Suppressor macrophage treated with lipopolysaccharide for 4 hours (primary cell): ENCODE results near the gene RTTN.
A peak's percentile ranks its signal among the peaks of the same experiment; 100 is the strongest.

Source experiments
- DNase-seq: peaks from one replicate; pipeline ENCODE4 v3.0.0-alpha.2; 2020

The RTTN gene

DNA sequence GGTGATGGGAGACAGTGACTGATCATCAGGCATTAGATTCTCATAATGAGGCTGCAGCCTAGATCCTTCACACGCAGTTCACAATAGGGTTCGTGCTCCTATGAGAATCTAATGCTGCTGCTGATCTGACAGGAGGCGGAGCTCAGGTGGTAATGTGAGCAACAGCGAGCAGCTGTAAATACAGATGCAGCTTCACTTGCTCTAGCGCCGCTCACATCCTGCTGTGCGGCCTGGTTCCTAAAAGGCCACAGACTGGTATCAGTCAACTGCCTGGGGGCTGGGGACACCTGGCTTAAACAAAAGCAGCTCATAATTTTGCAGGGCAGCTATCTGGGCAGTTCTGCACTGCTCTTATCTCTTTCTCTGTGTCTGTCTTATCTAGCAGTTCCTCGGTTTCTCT lies 237.4 kb downstream of the RTTN start:
- DNase-seq = no peak

DNA sequence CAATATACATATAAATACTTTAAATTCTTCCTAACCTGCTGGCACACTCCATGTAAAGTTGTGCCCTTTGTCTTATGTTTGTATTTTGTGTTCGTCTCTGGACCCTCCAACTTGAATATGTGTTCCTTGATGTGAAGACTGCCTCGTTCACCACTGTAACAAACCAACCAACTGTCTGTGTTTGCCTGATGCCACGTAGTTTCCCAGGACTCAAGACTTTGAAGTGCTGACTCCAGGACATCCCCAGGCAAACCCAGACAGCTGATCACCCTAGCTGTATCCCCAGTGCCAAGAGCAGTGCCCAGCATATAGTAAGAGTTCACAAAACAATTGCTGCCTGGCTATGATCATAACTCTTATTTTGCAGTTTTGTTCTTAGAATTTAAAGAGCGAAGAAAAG lies 242.3 kb downstream of the RTTN start:
- DNase-seq = no peak

DNA sequence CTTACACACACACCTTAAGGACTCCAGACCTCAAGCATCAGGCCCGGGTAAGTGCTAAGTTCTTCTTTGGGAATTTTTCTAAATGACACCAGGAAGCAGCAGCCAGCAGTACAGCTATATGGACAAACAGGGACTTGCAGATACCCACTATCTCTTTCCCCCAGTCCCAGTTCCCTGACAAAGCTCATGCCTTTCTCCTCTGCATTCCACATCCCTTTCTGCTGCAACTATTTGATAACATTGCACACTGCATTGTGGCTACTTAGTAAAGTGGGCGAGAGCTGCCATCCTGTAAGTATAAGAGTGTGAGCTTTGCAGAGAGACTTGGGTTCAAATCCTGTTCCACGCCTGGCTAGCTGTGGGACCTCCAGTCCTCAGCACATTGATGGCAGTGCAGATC lies 243.8 kb downstream of the RTTN start:
- no peak for DNase-seq

DNA sequence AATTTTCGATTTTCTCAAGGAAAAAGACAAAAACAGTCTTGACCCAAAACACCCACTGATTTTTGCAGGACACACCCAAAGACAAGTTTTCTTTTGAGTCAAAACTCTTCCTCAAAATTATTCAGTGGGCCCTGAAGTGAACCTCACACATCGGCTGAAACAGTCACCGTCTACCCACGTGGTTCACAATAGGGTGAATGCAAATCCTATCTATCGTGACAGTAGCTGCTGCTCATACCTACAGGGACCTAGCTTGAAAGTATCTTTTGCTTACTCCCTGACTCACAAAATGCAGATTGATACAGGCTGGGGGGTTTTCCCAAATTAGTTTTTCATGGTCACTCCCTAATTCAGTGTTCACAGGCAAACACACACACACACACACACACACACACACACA lies 247.1 kb downstream of the RTTN start:
- peak; percentile 57 for DNase-seq

DNA sequence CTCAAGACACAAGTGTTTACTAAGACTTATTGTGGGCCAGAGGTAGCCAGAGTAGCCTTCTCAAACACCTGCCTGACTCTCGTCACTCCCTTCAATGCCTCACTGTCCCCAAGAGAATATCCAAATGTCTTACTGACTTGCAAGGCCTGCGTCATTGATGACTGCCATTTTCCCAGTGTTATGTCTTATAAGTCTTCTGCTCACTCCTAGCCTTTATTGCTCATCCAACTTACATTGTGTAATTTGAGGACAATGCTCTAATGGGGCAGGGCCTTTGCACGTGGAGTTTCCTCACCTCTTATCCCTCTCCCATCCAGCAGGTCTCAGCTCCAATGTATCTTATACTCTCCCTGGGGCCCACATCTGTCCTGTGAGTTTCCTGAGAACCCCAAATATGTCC lies 247.7 kb downstream of the RTTN start:
- DNase-seq = peak; percentile 35

DNA sequence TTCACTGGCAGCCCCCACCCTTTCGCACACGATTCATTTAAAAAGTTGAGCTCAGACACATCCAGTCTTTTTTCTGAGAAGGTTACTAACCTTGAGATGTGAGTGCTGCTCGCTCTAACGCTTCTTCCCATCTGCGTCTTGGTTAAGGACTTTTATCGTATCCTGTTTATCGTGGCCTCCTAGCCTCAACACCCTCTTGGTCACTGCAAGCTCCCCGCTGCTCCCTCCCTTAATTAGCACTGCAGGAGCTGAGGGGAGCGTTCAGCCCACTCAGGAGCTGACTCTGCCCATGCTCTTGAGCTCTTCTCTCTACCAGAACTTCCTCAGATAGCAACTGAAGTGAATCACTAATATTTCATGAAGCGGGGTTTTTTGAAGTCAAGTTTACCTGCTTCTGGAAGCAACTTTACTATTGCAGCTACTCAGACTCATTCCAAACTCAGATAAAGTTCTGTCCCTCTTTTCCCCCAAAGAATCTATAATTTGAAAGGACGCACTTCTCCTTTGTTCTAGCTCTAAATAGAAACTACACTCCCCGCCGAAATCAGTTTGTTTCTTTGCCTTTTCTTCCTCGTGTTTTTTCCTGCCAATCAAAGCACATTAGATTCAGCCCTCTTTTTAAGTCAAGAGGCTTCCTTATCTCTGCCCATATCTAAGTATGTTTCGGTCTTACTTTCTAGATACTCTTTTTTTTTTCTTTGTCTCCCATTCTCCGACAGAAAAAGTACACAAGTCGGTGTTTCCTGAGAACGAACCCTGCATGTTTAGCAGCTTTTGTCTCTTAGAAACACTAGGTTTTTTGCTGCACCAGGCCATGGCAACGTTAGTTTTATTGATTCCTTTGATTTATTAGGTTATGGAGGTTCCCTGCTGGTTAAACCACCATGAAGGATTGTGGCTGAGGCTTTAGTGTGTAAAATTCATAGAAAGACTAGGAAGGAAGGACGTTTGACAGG lies 248.5 kb downstream of the RTTN start:
- peak; percentile 22 for DNase-seq

DNA sequence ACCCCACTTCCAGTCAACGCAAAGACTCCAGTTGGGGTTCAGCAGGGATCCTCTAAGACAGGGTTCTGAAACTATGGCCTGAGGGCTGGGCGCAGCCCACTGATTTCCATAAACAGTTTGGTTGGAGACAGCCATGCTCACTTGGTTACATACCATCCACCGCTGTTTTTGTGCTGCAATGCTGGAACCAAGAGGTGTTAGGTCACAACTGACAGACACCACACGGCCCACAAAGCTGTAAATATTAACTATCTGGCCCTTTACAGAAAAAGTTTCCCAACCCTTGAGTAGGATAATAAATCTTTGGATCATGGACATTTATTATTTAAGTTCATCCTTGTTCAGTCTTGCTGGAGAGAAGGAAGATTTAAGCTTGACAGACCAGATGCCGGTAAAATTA lies 249.4 kb downstream of the RTTN start:
- no peak for DNase-seq

DNA sequence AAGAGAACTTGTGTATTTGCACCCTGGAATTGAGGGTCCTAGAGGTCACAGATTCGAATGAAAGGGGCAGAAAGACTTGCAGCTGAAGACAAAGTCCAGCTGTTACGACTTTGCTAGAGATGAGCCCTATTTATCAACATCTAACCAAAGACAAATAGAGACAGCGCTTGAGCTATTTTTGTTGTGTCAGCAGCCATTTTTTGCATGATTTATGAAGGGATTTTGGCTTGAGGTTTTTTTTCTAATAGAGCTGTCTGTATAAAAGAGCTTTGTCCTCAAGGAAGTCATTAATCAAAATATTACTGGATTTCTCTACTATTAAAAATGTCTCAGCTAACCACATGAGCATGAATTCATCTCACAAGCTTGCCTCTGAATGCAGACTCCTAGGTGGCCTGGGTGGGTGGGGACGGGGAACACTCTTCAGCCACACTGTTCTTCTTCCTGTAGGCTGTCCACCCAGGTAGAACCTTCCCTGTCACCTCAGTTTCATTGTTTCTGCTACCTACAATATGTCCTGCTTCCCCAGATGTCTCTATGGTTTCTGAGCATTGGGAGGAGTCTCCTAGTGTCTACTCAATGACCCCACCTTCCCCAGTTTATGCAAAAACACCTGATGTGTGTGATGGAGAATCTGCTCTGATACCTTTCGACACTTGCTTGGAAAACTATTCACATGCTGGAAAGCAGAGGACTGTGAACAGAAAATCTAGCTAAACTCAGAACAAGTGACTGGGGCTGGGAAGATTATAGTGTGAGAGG lies 250.6 kb downstream of the RTTN start:
- no peak for DNase-seq

DNA sequence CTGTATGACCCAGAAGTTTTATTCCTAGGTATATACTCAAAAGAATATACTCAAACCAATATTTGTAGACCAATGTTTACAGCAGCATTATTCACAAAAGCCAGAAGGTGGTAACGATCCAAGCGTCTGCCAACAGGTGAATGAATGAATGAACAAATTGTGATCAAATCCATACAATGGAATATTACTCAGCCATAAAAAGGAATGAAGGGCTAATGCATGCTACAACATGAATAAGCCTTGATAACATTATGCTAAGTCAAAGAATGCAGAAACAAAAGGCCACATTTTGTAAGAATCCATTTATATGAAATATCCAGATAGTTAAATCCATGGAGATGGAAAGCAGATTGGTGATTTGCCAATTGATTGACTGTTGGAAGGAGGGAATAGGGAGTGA lies 252.3 kb downstream of the RTTN start:
- no peak for DNase-seq
